PC-9 (cell line): ENCODE data around the gene LRRC4C.

Experiments
- CTCF ChIP-seq: fragments of 200-600 bp; sonication (generic); conservative IDR thresholded peaks from 2 replicates; pipeline ENCODE4 v1.6.1; 2017; ENCODE audit warnings: mixed run types, antibody characterized with exemption, mild to moderate bottlenecking, moderate library complexity
- EZH2 ChIP-seq: fragments of 200-600 bp; sonication (generic); IDR thresholded peaks from 2 replicates; pipeline ENCODE4 v1.8.0; 2017; ENCODE audit warnings: antibody characterized with exemption, low read depth

- no peak for TF ChIP-seq EZH2
- TF ChIP-seq CTCF = no peak
These were observed 24.5 kb upstream of the LRRC4C start for GRCh38 chr11:41483956-41484355.
